K562 (cell line): Measurements from ENCODE around the gene DEDD2. TPM values are rescaled to one million over a fixed set of nuclear protein-coding genes. Genes with fewer than 3 reads are reported as not detected.
A peak's percentile ranks its signal among the peaks of the same experiment; 100 is the strongest.

ENCODE experiments used
- ATF1 ChIP-seq, 2 experiments: fragments of 450-650 bp in 1 of 2; IDR thresholded peaks; 2 replicates each; pipeline ENCODE4 v1.6.1; 2016; ENCODE audit warnings: missing compliant biosample characterization in 1 of 2, missing genetic modification characterization in 1 of 2
- C11orf30 ChIP-seq: fragments of 450-650 bp; IDR thresholded peaks from 2 replicates; pipeline ENCODE4 v1.6.1; 2016; ENCODE audit warnings: low read depth, mild to moderate bottlenecking
- FOXO4 ChIP-seq: fragments of 450-650 bp; formaldehyde crosslinking; IDR thresholded peaks from 2 replicates; pipeline ENCODE4 v1.4.0; 2020; ENCODE audit warnings: mild to moderate bottlenecking, moderate library complexity
- GABPA ChIP-seq: fragments of 200-800 bp; sonication (Bioruptor generic); conservative IDR thresholded peaks from 2 replicates; pipeline ENCODE4 v1.6.1; 2016; ENCODE audit warnings: low read depth, missing genetic modification characterization, missing compliant biosample characterization
- GTF2E2 ChIP-seq: fragments of 200-800 bp; sonication (Bioruptor generic); IDR thresholded peaks from 2 replicates; pipeline ENCODE4 v1.6.1; 2016; ENCODE audit warnings: missing genetic modification characterization, missing compliant biosample characterization
- HOMEZ ChIP-seq: fragments of 250-450 bp; sonication (Bioruptor Pico); IDR thresholded peaks from 2 replicates; pipeline ENCODE4 v1.4.0; 2020; ENCODE audit warnings: mild to moderate bottlenecking, moderate library complexity
- KAT8 ChIP-seq: fragments of 450-650 bp; IDR thresholded peaks from 2 replicates; pipeline ENCODE4 v1.6.1; 2016; ENCODE audit warnings: low read depth, mild to moderate bottlenecking
- KDM5B ChIP-seq: fragments of 200-600 bp; sonication (generic); IDR thresholded peaks from 2 replicates; pipeline ENCODE4 v1.6.1; 2012; ENCODE audit warnings: low read depth, mild to moderate bottlenecking, moderate library complexity, low read length, control low read depth, inconsistent platforms; ENCODE audit not compliant: insufficient replicate concordance
- NONO ChIP-seq, 2 experiments: fragments of 200-400 bp in 1 of 2; fragments of 450-650 bp in 1 of 2; formaldehyde crosslinking in 1 of 2; IDR thresholded peaks; 2 replicates each; pipeline ENCODE4 v1.6.1; 2017; ENCODE audit warnings: low read depth in 2 of 2, mild to moderate bottlenecking in 2 of 2, moderate library complexity in 2 of 2, low read length in 1 of 2
- PML ChIP-seq: IDR thresholded peaks from 2 replicates; pipeline ENCODE4 v1.6.1; 2012; ENCODE audit warnings: low read length, inconsistent platforms
- RAD21 ChIP-seq, 2 experiments: fragments of 250-450 bp in 1 of 2; fragments of 450-650 bp in 1 of 2; sonication (Bioruptor Pico) in 1 of 2; formaldehyde crosslinking in 1 of 2; IDR thresholded peaks in 1 of 2; conservative IDR thresholded peaks in 1 of 2; 2 replicates each; pipeline versions ENCODE4 v1.4.0 to v1.8.0; 2020 to 2022; ENCODE audit warnings: mild to moderate bottlenecking in 2 of 2, moderate library complexity in 1 of 2
- RBFOX2 ChIP-seq: fragments of 200-400 bp; formaldehyde crosslinking; IDR thresholded peaks from 2 replicates; pipeline ENCODE4 v1.6.1; 2017; ENCODE audit warnings: low read depth, mild to moderate bottlenecking, low read length, moderate library complexity
- SUPT5H ChIP-seq: fragments of 450-650 bp; IDR thresholded peaks from 2 replicates; pipeline ENCODE4 v1.6.1; 2016
- THRB ChIP-seq: fragments of 450-650 bp; formaldehyde crosslinking; conservative IDR thresholded peaks from 2 replicates; pipeline ENCODE4 v1.4.0; 2022; ENCODE audit warnings: mild to moderate bottlenecking, missing genetic modification characterization
- TRIM24 ChIP-seq, 2 experiments: fragments of 450-650 bp; IDR thresholded peaks; 2 replicates each; pipeline ENCODE4 v1.6.1; 2016
- U2AF2 ChIP-seq: fragments of 200-400 bp; formaldehyde crosslinking; optimal IDR thresholded peaks from 2 replicates; pipeline ENCODE3; 2017; ENCODE audit warnings: low read depth, mild to moderate bottlenecking, low read length
- XRCC3 ChIP-seq: fragments of 450-650 bp; IDR thresholded peaks from 2 replicates; pipeline ENCODE4 v1.6.1; 2017; ENCODE audit warnings: mild to moderate bottlenecking, moderate library complexity
- ZBTB12 ChIP-seq: fragments of 250-450 bp; sonication (Bioruptor Pico); IDR thresholded peaks from 2 replicates; pipeline ENCODE4 v1.4.0; 2020
- ZBTB2 ChIP-seq: fragments of 450-650 bp; IDR thresholded peaks from 2 replicates; pipeline ENCODE4 v1.6.1; 2016; ENCODE audit warnings: antibody characterized with exemption
- ZEB2 ChIP-seq: fragments of 450-650 bp; IDR thresholded peaks from 2 replicates; pipeline ENCODE4 v1.6.1; 2016
- ZKSCAN1 ChIP-seq: fragments of 150-350 bp; IDR thresholded peaks from 2 replicates; pipeline ENCODE4 v1.6.1; 2016; ENCODE audit warnings: low read depth, low read length
- polyA plus RNA-seq, 8 experiments: library from polyadenylated mRNA; depleted of rRNA in 4 of 8; stranded (reverse) in 5 of 8; unstranded in 3 of 8; fragments of >200 nt; fragmentation: Nextera tagmentation in 2 of 8; fragmentation: Illumina TruSeq in 1 of 8; extraction: Ambion mirVana in 2 of 8; extraction: Trizol in 1 of 8; gene quantifications; 2 replicates each; pipeline versions ENCODE4 v1.2.1 to v1.2.3, GENCODE V29; 2011 to 2014; ENCODE audit warnings: inconsistent platforms in 1 of 8, missing spikeins in 1 of 8
- total RNA-seq, 7 experiments: library from RNA; depleted of rRNA in 6 of 7; stranded (reverse); fragments of >200 nt in 6 of 7; fragmentation: Illumina TruSeq in 2 of 7; extraction: Trizol in 2 of 7; gene quantifications; 2 replicates each; pipeline versions ENCODE4 v1.2.1 to v1.2.3, GENCODE V29; 2011 to 2021; ENCODE audit warnings: low replicate concordance in 1 of 7

Gene DEDD2
- total and polyA plus RNA-seq, 9 of the 15 experiments (the other 6 are each of a cell fraction or from before 2014, with no cell fraction given): 4.3 to 43.0 (median 29.2) TPM

GRCh38 chr19:42242512-42243409, 25.3 kb upstream of the DEDD2 start, which contains the start of gene GSK3A (continued):
- TF ChIP-seq GABPA (tag) (peak; percentile 80), ZBTB12 (CRISPR knock-in tag) (peak; percentile 67), KAT8 (no peak), TRIM24 (IDR thresholded peaks at IDR 0.05) (no peak), ZBTB2 (0 out of 2 replicates have a peak, but pooled peaks have one; percentile 49), RAD21 (CRISPR knock-in tag; conservative IDR thresholded peaks at IDR 0.05 in 1 of 2, IDR thresholded peaks at IDR 0.05 in 1 of 2) (peak in 1 of 2 experiments; percentile 4; a peak in 1 of 4 replicates), XRCC3 (no peak), PML (peak; percentile 89), ZKSCAN1 (peak; percentile 48; the same call in 1 of the 2 replicates), FOXO4 (CRISPR knock-in tag) (peak; percentile 50; the same call in 1 of the 2 replicates), ATF1 (CRISPR knock-in tag; IDR thresholded peaks at IDR 0.05) (no peak), ATF1 (tag; IDR thresholded peaks at IDR 0.05) (peak; percentile 97), NONO (IDR thresholded peaks at IDR 0.05; ENCODE audit: low read depth in 2 of 2, low read length in 1 of 2) (peak in 1 of 2 experiments; percentile 94; a peak in 1 of 4 replicates), U2AF2 (no peak), KDM5B (peak; percentile 98), THRB (CRISPR knock-in tag) (peak; percentile 50), HOMEZ (CRISPR knock-in tag) (no peak), ZEB2 (peak; percentile 96), SUPT5H (peak; percentile 95), C11orf30 (peak; percentile 52), RBFOX2 (peak; percentile 87), GTF2E2 (tag) (0 out of 2 replicates have a peak, but pooled peaks have one; percentile 4)
